Hepatocyte (in vitro differentiated cells): ENCODE results near the gene MFAP2.

ENCODE experiments used
- CTCF ChIP-seq: fragments of 200-600 bp; sonication (generic); IDR thresholded peaks from 2 replicates; pipeline ENCODE4 v1.5.1; 2016; ENCODE audit warnings: antibody characterized with exemption, mild to moderate bottlenecking; ENCODE audit not compliant: poor library complexity
- EZH2 ChIP-seq: fragments of 200-600 bp; sonication (generic); IDR thresholded peaks from 2 replicates; pipeline ENCODE4 v1.6.1; 2016; ENCODE audit warnings: antibody characterized with exemption, mild to moderate bottlenecking, borderline replicate concordance
- EZH2phosphoT487 ChIP-seq: fragments of 200-600 bp; sonication (generic); IDR thresholded peaks from one replicate; pipeline ENCODE4 v1.6.1; 2018; ENCODE audit warnings: antibody characterized with exemption, mild to moderate bottlenecking, low read depth, moderate library complexity; ENCODE audit not compliant: unreplicated experiment, severe bottlenecking

GRCh38 chr1:16938351-16939321, 41.8 kb downstream of the MFAP2 start:
- TF ChIP-seq CTCF (no peak), EZH2 (no peak), EZH2phosphoT487 (no peak)
